HG02852 (cell line): ENCODE measurements around the gene SIGMAR1.

ENCODE experiments used
- ATAC-seq: cut with Tn5 transposase; IDR thresholded peaks from one replicate; pipeline ENCODE4 v1.9.1; 2021; ENCODE audit warnings: mild to moderate bottlenecking, moderate library complexity; ENCODE audit not compliant: unreplicated experiment

The SIGMAR1 gene

GRCh38 chr9:34633166-34633565, 4.4 kb downstream of the SIGMAR1 start:
- no peak for ATAC-seq

DNA sequence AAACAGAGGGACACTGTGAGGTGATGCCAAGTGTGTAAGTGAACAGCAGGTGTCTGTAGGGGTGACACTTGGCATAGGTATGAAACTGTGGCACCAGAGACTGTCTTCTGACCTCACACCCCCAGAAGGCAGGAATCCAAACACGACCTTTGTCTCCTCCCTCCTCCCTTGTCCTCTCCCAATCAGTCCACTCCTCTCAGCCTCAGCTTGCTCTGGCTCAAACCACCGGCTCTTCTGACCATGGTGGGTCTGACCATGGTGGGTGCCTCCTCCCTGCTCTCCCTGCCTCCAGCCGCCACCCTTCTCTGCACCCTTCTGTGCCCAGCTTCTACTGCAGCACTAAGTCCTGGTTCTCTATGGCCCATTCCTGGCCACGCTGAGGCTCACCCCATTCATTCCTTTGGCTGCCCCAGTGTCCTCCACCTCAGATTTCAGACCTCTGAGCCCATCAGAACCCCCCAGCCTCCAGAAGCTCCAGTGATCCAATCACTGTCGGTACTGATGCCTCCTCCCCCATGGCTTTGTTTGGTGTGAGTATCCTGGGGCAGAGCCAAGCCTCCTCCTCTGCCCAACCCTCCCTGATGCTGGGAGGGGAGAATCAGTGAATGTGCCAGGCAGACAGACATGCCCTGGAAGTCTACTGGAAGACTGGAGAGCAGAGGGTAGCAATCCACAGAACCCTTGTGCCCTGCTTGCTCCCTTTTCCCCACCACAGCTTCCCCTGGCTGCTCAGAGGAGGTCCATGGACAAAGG, 7.0 kb downstream of the SIGMAR1 start:
- ATAC-seq = no peak

DNA sequence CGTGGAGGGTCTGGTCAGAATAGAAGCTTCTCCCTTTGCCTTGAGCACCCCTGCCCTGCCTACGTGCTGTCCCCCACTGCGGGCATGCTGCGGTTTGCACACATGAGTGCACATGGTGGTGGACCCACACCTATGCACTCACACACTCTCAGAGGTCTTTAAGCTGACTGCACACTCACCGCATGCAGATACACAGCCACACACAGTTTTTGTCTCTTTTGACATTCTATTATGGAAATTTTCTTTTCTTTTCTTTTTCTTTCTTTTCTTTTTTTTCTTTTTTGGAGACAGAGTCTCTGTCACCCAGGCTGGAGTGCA, 8.1 kb downstream of the SIGMAR1 start:
- ATAC-seq = no peak

DNA sequence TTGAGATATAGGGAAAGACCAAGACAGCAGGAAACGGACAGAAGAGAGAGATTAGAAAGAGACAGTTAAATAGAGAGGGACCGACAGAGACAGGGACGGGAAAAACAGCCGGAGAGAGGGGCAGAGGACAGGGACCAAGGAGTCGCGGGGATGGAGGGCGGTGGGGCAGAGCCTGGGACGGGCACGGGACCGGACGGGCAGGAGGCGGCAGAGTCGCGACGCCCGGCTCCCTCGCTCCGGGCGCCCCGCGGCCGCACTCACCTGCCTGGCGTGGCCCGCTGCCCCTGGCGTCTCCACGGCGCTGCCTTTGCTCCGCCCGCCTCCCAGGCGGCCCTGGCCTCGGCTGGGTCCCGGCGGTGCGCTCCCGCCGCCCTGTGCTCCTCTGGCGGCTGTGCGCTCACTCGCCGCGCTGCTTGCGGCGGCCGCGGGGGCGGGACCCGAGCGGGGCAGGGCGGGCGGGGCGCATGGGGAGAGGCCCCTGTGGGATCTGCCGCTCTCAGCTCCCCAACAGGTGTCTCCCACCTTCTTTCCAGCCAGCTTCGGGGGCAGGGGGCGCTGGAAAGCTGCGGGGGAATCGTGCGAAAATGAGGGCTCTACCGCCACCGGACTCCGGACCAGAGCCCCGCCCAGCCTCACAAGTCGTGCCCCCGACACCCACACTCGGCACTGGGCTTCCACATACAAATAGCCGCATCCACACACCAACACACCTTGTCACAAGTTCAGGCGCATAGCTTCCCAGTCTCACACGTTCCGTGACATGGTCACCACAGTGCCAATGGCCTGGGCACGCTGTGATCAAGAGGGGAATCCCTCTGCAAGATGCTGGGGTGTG, 8.7 kb downstream of the SIGMAR1 start, which contains the start of gene ARID3C:
TSS of gene ARID3C (minus strand) at position 411 of the 835 bp plus-strand sequence. CDS start 1,052 bp downstream, outside the sequence.
- no peak for ATAC-seq

DNA sequence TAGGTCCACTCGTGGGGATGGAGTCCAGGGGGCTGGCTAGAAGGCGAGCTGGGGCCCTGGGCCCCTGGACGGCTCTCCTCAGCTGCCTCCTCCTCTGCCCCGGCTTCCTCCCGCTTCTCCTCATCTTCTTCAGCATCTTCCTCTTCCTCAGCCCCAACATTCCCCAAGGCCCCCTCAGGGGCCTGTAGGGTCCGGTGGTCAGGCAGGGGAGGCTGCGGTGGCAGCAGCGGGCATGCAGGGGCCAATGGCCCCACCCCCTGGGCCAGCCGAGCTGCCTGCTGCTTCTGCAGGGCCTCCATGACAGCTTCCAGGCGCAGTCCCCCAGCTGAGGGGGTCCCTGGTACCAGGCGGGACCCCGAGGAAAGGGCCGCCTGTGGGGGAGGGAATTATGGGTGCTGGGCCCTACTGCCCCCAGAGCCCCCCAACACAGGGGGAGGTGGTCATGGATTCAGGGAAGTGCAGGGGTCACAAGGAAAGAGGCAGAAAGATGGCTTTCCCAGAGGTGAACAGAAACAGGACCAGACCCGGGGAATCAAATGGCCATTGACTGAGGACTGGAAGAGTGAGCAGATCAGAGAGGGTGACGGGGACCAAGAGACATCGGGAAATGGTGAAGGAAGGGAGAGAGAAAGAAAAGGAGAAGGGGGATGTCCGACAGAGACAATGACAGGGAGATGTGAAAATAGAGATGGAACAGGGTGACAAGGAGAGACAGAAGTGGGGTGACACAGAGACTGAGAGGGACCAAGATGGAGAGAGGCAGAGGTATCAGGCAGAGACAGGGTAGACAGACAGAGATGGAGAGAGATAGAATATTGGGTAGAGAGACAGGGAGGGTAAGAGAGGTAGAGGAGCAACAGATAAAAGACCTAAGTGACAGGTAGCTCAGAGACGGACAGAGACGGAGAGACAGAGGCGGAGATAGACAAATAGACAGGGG, 9.6 kb downstream of the SIGMAR1 start:
- no peak for ATAC-seq

DNA sequence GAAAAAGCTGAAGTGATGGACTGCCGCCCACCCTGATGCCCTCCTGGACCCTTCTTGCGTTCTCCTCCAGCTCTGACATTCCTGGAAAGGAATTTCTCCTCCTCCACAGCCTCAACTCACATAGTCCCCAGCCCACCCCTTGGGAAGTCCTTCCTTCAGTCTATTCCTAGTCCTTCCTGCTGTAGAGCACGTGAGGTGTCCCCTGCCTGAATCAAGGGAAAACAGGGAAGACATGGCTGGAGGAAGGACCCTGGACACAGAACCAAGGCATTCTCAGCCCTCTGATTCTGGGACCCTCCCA, 12.5 kb downstream of the SIGMAR1 start:
- no peak for ATAC-seq

DNA sequence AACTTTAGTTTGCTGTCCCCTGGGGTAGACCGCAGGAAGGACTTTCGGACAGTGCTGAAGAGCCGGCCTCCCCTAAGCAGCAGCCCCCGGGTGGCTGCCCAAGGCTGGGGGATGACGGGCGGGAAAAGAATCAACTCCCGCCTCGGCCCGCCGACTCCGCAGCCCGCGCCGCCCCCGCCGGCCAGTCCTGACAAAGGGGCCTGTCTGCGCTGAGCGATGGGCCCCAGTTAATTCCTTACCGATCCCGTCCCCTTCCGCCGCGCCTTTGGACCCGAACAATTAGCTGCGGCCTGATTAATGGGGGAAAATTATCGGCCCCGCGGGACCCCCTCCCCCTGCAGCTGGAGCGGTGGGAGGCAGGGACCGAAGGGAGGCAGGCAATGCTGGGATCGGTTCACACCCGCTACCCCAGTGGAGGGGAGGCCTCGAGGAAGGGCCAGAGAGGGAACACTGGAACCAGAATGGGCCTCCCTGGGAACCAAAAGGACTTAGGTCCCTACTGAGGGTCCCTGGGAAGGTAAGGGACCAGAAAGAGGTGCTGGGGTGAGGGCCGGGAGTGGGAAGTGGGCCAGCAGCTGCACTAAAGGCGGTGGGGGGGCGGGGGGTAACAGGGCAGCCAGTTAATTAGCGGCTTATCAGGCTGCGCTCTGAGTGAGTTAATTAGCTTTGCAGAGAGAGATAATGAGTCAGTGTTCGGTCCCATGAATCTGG, 13.0 kb downstream of the SIGMAR1 start:
- ATAC-seq = no peak

DNA sequence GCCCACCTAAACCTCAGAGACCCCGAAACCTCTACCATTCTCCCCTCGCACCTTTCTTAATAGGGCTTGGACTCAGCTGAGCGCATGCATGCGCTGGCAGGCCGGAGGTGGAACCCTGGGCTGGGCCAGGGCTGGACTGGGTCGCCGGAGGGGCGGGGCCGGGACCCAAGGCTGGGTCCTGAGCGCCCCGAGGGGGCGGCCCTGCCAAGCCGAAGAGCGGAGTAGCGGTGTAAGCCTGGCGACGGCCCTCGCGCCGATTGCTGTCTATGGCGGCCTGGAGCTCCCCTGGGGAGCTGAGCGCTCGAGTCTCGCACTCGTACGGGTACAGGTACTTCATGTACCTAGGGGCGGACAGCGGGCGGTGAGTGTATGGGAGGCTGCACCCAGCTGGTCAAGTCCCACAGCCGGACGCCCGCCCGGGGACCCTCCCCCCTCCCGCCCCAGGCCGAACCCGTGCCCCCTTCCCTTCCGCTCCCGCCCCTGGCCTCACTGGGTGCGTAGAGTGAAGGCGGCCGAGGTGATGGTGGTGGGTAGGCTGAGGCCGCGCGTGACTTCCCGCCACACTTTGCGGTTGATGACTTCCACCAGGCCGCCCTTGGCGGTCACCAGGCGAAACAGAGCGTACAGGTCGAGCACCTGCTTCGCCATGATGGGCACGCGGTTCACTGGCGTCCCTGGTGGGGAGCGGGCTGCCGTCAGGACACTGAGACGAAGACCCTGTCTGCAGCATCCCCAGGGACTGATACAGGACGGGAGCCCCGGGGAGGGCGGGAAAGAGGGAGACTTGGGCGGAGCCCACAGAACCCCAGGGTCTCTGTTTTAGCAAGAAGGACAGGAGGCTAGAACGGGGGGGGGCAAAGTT, 14.0 kb downstream of the SIGMAR1 start:
- no peak for ATAC-seq

- peak; percentile 99 for ATAC-seq
Measured at GRCh38 chr9:34620061-34620994, 17.3 kb downstream of the SIGMAR1 start, which contains the start of gene DCTN3. DCTN3 (minus strand) TSS chr9:34620495; CDS start chr9:34620464, 31 bp downstream.

DNA sequence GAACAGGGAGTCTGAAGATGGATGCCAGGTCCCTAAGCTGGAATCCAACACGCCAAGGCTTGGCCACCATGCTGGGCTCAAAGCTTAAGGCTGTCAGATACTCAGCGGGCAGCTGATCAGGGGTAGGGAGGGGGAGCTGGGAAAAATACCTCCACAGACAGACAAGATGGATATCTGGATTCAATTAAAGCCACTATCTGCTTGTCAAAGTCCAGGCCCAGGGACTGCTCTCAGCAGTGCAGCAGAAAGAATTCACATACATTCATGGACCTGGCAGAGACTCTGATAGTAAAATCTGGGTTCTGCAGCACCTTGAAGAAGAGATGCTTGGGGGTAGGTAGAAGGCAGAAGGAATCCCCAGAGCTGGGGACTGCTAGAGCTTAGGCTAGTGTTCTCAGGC, 22.5 kb downstream of the SIGMAR1 start:
- no peak for ATAC-seq

DNA sequence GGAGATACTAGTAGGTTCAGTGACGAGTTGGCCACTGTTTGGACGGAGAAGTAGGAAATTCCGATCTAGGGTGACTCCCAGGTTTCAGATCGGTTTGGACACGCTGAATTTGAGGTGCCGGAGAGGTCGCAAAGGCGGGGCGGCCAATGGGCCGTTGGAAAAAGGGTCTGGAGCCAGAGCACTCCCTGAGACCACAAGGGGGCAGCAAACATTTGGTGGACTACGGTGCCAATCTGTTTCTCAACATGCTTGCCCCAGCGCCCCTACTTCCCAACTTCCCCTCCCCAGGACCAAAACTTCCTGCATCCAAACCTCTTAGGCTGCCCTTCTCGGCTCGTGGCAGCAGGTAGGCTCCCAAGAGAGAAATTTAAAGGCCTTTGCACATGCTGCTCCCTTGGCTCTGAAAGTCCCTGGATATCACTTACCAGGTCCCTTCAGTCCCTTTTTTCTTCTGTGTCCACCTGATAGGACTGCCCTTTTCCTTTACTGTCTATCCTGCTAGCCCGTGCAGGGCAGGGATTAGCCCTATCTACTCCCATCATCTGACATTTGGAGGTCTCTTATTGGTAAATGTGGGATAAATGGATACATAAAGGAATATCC, 24.7 kb downstream of the SIGMAR1 start:
- peak; percentile 35 for ATAC-seq

DNA sequence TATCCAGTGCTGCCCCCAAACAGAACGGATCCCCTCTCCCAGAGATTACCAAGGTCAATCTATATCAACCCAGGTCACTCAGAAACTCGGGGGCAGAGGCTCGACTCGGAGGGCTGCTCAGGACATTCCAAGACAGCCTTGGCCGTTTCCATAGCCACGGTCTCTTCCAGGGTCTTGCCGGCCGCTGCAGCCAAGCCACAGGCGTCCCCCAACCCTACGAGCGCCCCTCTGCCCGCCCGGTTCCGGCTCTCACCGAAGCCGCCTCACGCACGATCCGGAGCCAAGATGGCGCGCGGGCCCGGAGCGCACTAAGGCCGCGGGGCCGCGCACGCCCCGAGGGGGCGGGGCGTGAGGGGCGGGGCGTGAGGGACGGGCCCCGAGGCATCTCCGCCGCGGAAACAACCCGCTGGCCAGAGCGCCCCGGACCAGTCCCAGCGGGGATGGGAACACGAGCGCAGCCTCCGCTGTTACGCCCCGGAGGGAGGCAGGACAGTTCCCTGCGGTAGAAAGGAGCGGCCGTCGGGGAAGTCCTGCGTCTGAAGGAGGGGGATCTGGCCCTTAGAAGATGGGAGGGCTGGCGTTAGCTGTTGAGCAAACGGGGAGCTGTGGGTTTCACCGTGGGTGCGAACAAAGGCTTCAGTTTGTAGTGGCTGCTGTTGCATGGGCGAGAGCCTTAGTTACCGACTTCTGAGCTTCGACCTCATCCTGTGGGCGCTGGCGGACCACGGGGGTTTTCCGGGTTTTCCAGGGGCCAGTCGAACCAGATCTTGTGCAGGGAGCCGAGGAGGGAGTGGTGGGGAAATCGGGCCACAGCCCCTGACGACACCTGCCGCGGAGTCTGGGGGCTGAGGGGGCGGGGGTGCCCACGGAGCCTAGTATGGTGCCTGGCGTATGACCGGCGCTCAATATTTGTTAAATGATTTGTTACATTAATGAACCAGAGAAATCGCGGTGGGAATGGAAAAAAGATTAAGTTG, 25.5 kb downstream of the SIGMAR1 start, which contains the start of gene RPP25L:
TSS of gene RPP25L (minus strand) at position 287 of the 977 bp plus-strand sequence. CDS start 801 bp downstream, outside the sequence.
- ATAC-seq = peak; percentile 89

DNA sequence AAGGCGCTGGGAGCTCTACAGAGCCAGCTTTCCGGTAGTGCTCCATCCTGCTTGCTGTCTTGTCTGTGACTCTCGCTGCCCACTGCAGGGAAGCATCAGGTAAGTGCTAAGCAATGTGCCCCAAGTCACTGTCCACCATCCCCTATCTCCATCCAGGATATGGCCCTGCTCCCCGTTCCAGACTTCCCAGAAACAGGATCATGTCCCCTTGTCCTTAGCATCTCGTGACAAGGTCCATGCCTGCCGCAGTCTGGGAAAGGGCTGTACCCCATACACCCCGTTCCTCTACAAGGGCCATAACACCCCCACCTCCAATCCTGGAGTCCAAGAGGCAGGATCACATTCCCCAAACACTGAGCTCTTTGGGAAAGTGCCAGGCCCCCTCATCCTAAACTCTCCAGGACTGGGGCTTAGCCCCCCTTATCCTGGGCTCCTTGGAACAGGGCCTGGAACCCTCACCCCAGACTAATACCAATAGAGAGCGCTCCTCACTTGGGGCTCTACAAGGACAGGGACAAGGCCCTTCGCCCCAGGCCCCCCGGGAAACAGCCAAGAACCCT, 26.3 kb downstream of the SIGMAR1 start:
- peak; percentile 5 for ATAC-seq

- no peak for ATAC-seq
Measured at GRCh38 chr9:34610434-34611206, 27.0 kb downstream of the SIGMAR1 start.

GRCh38 chr9:34607331-34607730, 30.3 kb downstream of the SIGMAR1 start:
- ATAC-seq = no peak

DNA sequence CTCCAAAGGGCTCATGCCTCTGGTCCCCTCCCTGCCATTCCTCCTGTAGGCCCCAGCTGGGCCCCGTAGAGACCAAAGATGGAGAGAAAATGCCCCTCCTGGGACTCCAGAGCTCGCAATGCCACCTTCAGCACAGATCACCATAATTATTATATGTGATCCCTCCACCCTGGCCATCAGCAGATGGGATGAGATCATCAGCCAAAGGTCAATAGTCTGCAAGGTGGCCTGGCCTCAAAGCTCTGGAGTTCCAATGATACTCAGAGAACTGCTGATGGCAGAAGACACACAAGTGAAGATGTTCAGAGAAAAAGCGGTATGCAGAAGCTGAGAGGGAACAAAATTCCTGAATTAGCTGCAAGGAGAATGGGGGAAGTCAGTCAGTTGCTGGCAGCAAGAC, 30.7 kb downstream of the SIGMAR1 start:
- ATAC-seq = no peak
